Tibial nerve (tissue), 4 donors: ENCODE measurements around the gene MYO1B.

Experiments
- CTCF ChIP-seq, 5 experiments: fragments of 200-600 bp in 3 of 5; fragments of 450-650 bp in 2 of 5; sonication (generic) in 3 of 5; IDR thresholded peaks; one replicate each; pipeline ENCODE4 v1.5.1; 2016 to 2019; ENCODE audit warnings: antibody characterized with exemption in 5 of 5, mild to moderate bottlenecking in 3 of 5, moderate library complexity in 2 of 5
- EP300 ChIP-seq, 2 donors: sonication (generic); formaldehyde crosslinking; IDR thresholded peaks; one replicate each; pipeline ENCODE4 v1.6.1; 2017; ENCODE audit warnings: antibody characterized with exemption in 2 of 2, mild to moderate bottlenecking in 1 of 2
- POLR2A ChIP-seq, 2 donors: fragments of 450-650 bp; IDR thresholded peaks; one replicate each; pipeline ENCODE4 v1.6.1; 2017; ENCODE audit warnings: antibody characterized with exemption in 2 of 2, mild to moderate bottlenecking in 2 of 2, moderate library complexity in 2 of 2

DNA sequence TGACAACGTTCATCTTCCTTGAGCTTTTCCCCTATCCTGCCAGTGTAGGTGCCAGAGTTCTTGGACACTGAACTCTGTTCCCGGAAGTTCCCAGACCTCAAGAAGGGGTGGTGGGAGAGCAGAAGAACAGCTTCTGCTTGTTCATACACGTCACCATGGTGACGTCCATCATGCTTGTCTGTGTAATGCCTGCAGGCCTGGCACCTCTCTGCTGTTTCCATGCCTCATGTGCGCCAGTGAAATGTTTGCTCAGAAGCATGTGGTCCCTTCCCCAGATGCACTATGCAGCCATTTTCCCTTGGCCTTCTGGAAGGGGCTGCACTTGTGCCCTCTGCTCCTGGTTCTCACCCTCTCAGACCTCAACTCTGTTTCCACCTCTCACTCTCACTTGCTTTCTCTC, 221.9 kb downstream of the MYO1B start:
- no peak for TF ChIP-seq CTCF (IDR thresholded peaks at IDR 0.05)
- no peak for TF ChIP-seq POLR2A (IDR thresholded peaks at IDR 0.05)
- no peak for TF ChIP-seq EP300 (IDR thresholded peaks at IDR 0.05)
